ENCODE data around the gene TMEM69. TPM values are rescaled to one million over a fixed set of nuclear protein-coding genes. Genes with fewer than 3 reads are reported as not detected.

The TMEM69 gene
- total RNA-seq, 1 donor from 2014 or later = 27.8 TPM

DNA sequence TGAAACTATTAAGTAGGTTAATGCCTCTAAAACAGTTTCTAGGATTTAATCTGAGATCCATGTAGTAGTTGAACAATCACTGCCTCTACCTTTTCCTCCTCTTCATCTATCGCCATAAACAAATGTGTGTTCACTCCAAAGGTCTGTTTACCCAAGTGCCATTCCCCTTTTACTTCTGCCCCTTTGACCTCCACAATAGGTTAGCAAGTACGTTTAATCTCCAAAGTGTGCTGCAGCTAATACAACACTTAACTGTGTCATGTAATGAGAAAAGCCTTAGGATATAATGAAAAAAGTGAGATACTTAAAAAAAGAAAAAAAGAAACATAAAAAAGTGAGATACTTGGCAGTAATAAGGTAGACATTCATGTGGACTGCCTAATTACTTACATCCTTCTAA, 29.8 kb upstream of the TMEM69 start:
- TF ChIP-seq, protein P1, sequence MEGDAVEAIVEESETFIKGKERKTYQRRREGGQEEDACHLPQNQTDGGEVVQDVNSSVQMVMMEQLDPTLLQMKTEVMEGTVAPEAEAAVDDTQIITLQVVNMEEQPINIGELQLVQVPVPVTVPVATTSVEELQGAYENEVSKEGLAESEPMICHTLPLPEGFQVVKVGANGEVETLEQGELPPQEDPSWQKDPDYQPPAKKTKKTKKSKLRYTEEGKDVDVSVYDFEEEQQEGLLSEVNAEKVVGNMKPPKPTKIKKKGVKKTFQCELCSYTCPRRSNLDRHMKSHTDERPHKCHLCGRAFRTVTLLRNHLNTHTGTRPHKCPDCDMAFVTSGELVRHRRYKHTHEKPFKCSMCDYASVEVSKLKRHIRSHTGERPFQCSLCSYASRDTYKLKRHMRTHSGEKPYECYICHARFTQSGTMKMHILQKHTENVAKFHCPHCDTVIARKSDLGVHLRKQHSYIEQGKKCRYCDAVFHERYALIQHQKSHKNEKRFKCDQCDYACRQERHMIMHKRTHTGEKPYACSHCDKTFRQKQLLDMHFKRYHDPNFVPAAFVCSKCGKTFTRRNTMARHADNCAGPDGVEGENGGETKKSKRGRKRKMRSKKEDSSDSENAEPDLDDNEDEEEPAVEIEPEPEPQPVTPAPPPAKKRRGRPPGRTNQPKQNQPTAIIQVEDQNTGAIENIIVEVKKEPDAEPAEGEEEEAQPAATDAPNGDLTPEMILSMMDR (IDR thresholded peaks at IDR 0.05; ENCODE audit: unreplicated experiment) = no peak
- no peak overlapping the region for H3K27ac Mint-ChIP-seq (ENCODE audit: unreplicated experiment)

DNA sequence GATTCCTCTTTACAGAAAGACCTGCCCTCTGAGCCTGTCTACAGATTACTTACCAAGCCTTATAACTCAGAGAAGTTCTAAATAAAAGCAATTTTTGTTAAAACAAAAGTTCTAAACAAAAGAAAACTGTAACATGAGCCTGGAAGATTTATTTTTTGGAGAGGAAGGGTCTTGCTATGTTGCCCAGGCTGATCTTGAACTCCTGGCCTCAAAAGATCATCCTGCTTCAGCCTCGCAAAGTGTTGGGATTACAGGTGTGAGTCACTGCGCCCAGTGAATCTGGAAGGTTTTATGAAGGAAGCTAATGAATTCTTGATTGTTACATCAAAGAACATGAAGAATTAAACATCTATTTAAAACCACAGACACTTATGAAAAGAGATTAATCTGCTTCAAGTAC, 28.8 kb upstream of the TMEM69 start:
- TF ChIP-seq, protein P1 (IDR thresholded peaks at IDR 0.05; ENCODE audit: unreplicated experiment) = no peak
- H3K4me3 Mint-ChIP-seq (ENCODE audit: unreplicated experiment) = no peak overlapping the region
- no peak for DNase-seq (ENCODE audit: low spot score)
- no peak overlapping the region for H3K27ac Mint-ChIP-seq (ENCODE audit: unreplicated experiment)
- H3K9me3 Mint-ChIP-seq (ENCODE audit: unreplicated experiment) = no peaks in the 10 kb centered on the region
- H3K4me1 Mint-ChIP-seq (ENCODE audit: unreplicated experiment) = no peaks in the 10 kb centered on the region
- H3K27me3 Mint-ChIP-seq (ENCODE audit: unreplicated experiment) = no peaks in the 10 kb centered on the region
- peaks cover 9% of the 10 kb centered on the region for H3K36me3 Mint-ChIP-seq (ENCODE audit: low read depth, unreplicated experiment)

More for the DNA sequence above, 29.8 kb upstream of the TMEM69 start:
- H3K36me3 Mint-ChIP-seq (ENCODE audit: low read depth, unreplicated experiment) = peaks cover 9% of the 10 kb centered on the region
- H3K27me3 Mint-ChIP-seq (ENCODE audit: unreplicated experiment) = no peaks in the 10 kb centered on the region
- no peaks in the 10 kb centered on the region for H3K9me3 Mint-ChIP-seq (ENCODE audit: unreplicated experiment)
- no peak overlapping the region for H3K4me3 Mint-ChIP-seq (ENCODE audit: unreplicated experiment)
- no peaks in the 10 kb centered on the region for H3K4me1 Mint-ChIP-seq (ENCODE audit: unreplicated experiment)
- DNase-seq (ENCODE audit: low spot score) = no peak

DNA sequence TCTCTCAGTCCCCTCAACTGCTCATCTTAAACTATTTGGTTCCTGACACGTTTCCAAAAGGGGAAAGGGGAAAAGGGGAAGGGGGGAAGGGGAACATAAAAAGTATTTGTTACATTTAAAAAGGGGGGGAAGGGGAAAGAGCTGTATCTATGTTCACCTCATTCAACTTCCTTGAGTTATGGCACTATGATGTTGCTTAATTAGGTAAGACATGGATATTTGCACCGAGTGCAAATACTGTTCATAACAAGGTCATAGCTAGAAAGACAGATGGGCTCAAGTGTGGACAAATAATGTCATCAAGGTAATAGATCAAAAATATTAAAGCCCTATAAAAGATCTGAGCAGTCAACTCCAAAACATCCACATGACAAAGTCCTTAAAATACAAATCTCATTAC, 27.6 kb upstream of the TMEM69 start:
- Mint-ChIP-seq H3K4me3 (ENCODE audit: unreplicated experiment) (no peak overlapping the region), H3K36me3 (ENCODE audit: low read depth, unreplicated experiment) (peaks cover 6% of the 10 kb centered on the region), H3K9me3 (ENCODE audit: unreplicated experiment) (no peaks in the 10 kb centered on the region), H3K4me1 (ENCODE audit: unreplicated experiment) (no peaks in the 10 kb centered on the region), H3K27ac (ENCODE audit: unreplicated experiment) (no peak overlapping the region), H3K27me3 (ENCODE audit: unreplicated experiment) (no peaks in the 10 kb centered on the region)
- TF ChIP-seq, protein P1 (IDR thresholded peaks at IDR 0.05; ENCODE audit: unreplicated experiment) = no peak
- DNase-seq (ENCODE audit: low spot score) = no peak

DNA sequence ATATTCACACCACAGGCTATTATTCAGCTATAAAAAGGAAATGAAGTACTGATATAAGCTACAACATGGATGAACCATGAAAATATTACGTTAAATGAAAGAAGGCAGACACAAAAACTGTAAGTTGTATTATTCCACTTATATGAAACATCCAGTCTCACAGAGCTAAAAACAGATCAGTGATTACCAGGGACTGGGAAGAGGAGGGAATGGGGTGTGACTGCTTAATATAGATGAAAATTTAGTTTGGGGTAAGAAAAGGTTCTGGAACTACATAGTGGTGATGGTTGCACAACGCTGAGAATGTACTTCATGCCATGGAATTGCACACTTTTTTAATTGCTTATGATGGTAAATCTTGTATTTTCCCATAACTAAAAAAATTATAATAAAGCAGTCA, 21.1 kb upstream of the TMEM69 start:
- Mint-ChIP-seq H3K9me3 (ENCODE audit: unreplicated experiment) (no peaks in the 10 kb centered on the region), H3K27me3 (ENCODE audit: unreplicated experiment) (no peaks in the 10 kb centered on the region), H3K36me3 (ENCODE audit: low read depth, unreplicated experiment) (no peaks in the 10 kb centered on the region), H3K27ac (ENCODE audit: unreplicated experiment) (no peak overlapping the region), H3K4me1 (ENCODE audit: unreplicated experiment) (peaks cover 3% of the 10 kb centered on the region), H3K4me3 (ENCODE audit: unreplicated experiment) (no peak overlapping the region)
- DNase-seq (ENCODE audit: low spot score) = no peak
- TF ChIP-seq, protein P1 (IDR thresholded peaks at IDR 0.05; ENCODE audit: unreplicated experiment) = no peak

DNA sequence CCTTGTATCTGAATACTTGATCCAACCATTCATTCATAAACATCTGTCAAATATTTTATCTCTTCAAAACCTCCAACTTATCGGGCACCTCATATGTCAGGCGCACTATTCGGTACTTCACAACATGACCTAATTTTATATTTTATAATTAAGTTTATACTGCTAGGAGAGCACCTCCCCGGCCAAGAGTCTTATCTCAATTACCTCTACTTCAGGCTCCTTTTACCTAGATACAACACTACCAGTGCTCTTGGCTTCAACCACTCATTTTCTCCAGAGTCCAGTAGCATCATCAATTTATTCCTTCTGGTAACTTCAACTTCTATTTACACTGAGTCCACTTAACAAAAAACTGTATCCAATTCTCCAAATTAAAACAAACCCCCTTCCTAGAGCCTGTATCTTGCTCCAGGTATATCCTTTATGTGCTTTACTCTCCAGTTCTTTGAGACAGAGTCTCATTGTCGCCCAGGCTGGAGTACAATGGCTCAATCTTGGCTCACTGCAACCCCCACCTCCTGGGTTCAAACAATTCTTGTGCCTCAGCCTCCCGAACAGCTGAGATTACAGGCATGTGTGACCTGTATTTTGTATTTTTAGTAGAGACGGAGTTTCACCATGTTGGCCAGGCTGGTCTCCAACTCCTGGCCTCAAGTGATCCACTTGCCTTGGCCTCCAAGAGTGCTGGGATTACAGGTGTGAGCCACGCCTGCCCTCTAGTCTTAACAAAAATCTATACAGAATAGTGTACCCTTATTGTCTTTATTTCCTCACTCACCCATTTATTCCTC, 20.5 kb upstream of the TMEM69 start:
- H3K36me3 Mint-ChIP-seq (ENCODE audit: low read depth, unreplicated experiment) = peaks cover under 1% of the 10 kb centered on the region
- no peak overlapping the region for H3K4me3 Mint-ChIP-seq (ENCODE audit: unreplicated experiment)
- H3K27me3 Mint-ChIP-seq (ENCODE audit: unreplicated experiment) = no peaks in the 10 kb centered on the region
- H3K4me1 Mint-ChIP-seq (ENCODE audit: unreplicated experiment) = peaks cover 3% of the 10 kb centered on the region
- no peak for DNase-seq (ENCODE audit: low spot score)
- no peak overlapping the region for H3K27ac Mint-ChIP-seq (ENCODE audit: unreplicated experiment)
- H3K9me3 Mint-ChIP-seq (ENCODE audit: unreplicated experiment) = no peaks in the 10 kb centered on the region
- TF ChIP-seq, protein P1 (IDR thresholded peaks at IDR 0.05; ENCODE audit: unreplicated experiment) = no peak
